HFFc6 (cell line): ENCODE results near the gene MYL6B. TPM values are rescaled to one million over a fixed set of nuclear protein-coding genes. Genes with fewer than 3 reads are reported as not detected.

Source experiments
- DNase-seq: peaks from one replicate; pipeline ENCODE4 v3.0.0-alpha.2; 2018
- H3K27ac Mint-ChIP-seq: 2 replicates; pipeline ENCODE4 v1.8.0; 2020; ENCODE audit warnings: mild to moderate bottlenecking, mixed read lengths
- H3K27me3 Mint-ChIP-seq: 2 replicates; pipeline ENCODE4 v1.8.0; 2021; ENCODE audit warnings: mild to moderate bottlenecking, moderate library complexity, mixed read lengths; ENCODE audit not compliant: insufficient read depth
- H3K36me3 Mint-ChIP-seq: 2 replicates; pipeline ENCODE4 v1.8.0; 2021; ENCODE audit warnings: low read depth, mixed read lengths
- H3K4me1 Mint-ChIP-seq: 2 replicates; pipeline ENCODE4 v1.8.0; 2020; ENCODE audit warnings: low read depth, mixed read lengths
- H3K4me3 Mint-ChIP-seq: 2 replicates; pipeline ENCODE4 v1.8.0; 2020; ENCODE audit warnings: mild to moderate bottlenecking, moderate library complexity, mixed read lengths
- H3K9me3 Mint-ChIP-seq: 2 replicates; pipeline ENCODE4 v1.8.0; 2020; ENCODE audit warnings: mild to moderate bottlenecking, mixed read lengths
- total RNA-seq, 6 experiments: library from RNA; stranded (reverse); fragmentation: NEBNext Ultra II Directional; extraction: Animal tissue kit (Norgen Biotek cat#: 25700); gene quantifications; 2 replicates in 1 of 6; 3 replicates in 5 of 6; pipeline ENCODE4 v1.2.3, GENCODE V29; 2021
- TF ChIP-seq, protein P1 (sequence below): fragments of 200-600 bp; sonication (generic); IDR thresholded peaks from 2 replicates; pipeline ENCODE4 v1.5.0; 2021; ENCODE audit warnings: antibody characterized with exemption, mild to moderate bottlenecking

MYL6B gene
- total RNA-seq, 6 experiments from 2014 or later = 84.5 to 119 (median 108) TPM

DNA sequence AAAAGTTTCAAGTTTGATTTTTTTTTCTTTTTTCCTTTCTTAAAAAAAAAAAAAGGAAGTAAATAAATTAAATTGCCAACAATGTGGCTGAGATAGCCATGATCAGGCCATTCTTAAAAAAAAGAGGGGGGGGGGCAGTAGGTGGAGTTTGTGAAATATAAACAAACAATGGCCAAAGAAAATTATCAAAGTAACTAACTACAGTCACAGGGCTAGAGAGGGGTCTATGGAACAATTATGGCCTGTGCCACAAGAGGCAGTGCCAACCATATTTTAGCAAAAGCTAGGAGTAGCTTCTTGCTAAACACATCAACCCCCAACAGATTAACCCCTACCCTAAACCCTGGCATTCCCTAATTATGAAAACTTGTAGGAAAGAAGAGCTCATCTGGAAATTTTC is 53.1 kb downstream of the MYL6B start:
- TF ChIP-seq, protein P1, sequence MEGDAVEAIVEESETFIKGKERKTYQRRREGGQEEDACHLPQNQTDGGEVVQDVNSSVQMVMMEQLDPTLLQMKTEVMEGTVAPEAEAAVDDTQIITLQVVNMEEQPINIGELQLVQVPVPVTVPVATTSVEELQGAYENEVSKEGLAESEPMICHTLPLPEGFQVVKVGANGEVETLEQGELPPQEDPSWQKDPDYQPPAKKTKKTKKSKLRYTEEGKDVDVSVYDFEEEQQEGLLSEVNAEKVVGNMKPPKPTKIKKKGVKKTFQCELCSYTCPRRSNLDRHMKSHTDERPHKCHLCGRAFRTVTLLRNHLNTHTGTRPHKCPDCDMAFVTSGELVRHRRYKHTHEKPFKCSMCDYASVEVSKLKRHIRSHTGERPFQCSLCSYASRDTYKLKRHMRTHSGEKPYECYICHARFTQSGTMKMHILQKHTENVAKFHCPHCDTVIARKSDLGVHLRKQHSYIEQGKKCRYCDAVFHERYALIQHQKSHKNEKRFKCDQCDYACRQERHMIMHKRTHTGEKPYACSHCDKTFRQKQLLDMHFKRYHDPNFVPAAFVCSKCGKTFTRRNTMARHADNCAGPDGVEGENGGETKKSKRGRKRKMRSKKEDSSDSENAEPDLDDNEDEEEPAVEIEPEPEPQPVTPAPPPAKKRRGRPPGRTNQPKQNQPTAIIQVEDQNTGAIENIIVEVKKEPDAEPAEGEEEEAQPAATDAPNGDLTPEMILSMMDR = 0 out of 2 replicates have a peak, but pooled peaks have one; percentile 14
- peaks cover 4% of the 10 kb centered on the region for H3K27me3 Mint-ChIP-seq
- H3K9me3 Mint-ChIP-seq = no peaks in the 10 kb centered on the region
- H3K4me1 Mint-ChIP-seq = peaks cover 31% of the 10 kb centered on the region
- peak overlapping the region; percentile 29; the same call in 1 of the 2 replicates for H3K27ac Mint-ChIP-seq
- H3K36me3 Mint-ChIP-seq = peaks cover 41% of the 10 kb centered on the region
- no peak for DNase-seq
- no peak overlapping the region for H3K4me3 Mint-ChIP-seq

DNA sequence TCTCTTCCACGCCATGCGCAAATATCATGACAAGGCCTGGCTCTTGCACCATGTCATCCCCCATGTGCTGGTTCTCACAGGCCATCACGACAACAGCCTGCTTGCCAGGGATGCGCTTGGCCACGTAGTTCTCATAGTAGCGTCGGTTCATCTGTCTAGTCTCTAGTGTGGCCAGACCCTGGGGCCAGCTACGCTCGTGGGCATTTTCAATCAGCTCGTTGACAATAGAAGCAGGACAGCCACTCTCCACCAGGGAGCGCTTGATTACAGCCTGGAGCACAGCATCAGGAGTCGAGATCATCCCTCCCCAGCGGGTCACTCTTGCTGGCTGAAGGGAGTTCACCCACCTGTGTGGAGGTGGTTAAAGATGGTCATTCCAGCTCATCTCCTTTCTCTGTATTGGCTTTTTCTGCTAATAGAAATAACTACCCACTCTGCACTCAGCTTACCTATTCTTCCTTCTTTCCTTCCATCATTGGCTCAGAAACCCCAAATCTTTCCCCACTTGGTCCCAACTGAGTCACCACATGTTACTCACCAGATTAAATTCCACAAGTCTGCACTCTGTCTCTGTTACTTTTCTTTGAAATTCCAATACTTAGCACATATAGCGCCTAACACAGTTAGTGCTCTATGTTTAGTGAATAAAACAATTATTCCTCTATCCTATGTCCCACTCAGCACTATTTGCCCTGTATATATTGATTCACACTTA is 54.2 kb downstream of the MYL6B start:
- TF ChIP-seq, protein P1 = peak; percentile 77
- Mint-ChIP-seq H3K9me3 (no peaks in the 10 kb centered on the region), H3K36me3 (peaks cover 46% of the 10 kb centered on the region), H3K4me1 (peaks cover 31% of the 10 kb centered on the region), H3K27ac (peak overlapping the region; percentile 50), H3K4me3 (no peak overlapping the region), H3K27me3 (peaks cover 4% of the 10 kb centered on the region)
- peak; percentile 39 for DNase-seq

Other genes starting within 250 kb of the MYL6B start
- 10 to 100 TPM; 25.0 to 32.3 (median 28.3) TPM for gene PYM1, start 224.7 kb upstream of the MYL6B start, total RNA-seq
- 10 to 100 TPM; 67.1 to 87.4 (median 79.6) TPM for gene DGKA, start 221.4 kb upstream of the MYL6B start, total RNA-seq
- 1 to 10 TPM in 1 of 6 experiments, under 1 TPM in 5; 0.47 to 1.3 (median 0.59) TPM for gene PMEL, start 186.5 kb upstream of the MYL6B start, total RNA-seq
- gene CDK2, start 185.8 kb upstream of the MYL6B start, total RNA-seq = 10 to 100 TPM; 27.1 to 61.0 (median 53.9) TPM
- gene RAB5B, start 178.5 kb upstream of the MYL6B start, total RNA-seq = 100 to 1,000 TPM in 2 of 6 experiments, 10 to 100 TPM in 4; 90.2 to 107 (median 96.5) TPM
- 10 to 100 TPM; 15.2 to 19.4 (median 17.0) TPM for gene SUOX, start 155.3 kb upstream of the MYL6B start, total RNA-seq
- gene IKZF4, start 131.5 kb upstream of the MYL6B start, total RNA-seq = 1 to 10 TPM; 5.2 to 7.2 (median 5.9) TPM
- 100 to 1,000 TPM in 1 of 6 experiments, 10 to 100 TPM in 5; 40.7 to 151 (median 52.1) TPM for gene RPS26, start 110.7 kb upstream of the MYL6B start, total RNA-seq
- 1 to 10 TPM; 1.0 to 2.5 (median 1.8) TPM for gene ERBB3, start 72.4 kb upstream of the MYL6B start, total RNA-seq
- 100 to 1,000 TPM; 144 to 190 (median 177) TPM for gene PA2G4, start 48.0 kb upstream of the MYL6B start, total RNA-seq
- 1,000 to 10,000 TPM; 2,722 to 3,464 (median 3,292) TPM for gene RPL41, start 36.0 kb upstream of the MYL6B start, total RNA-seq
- 1 to 10 TPM; 3.3 to 4.7 (median 3.8) TPM for gene ZC3H10, start 34.3 kb upstream of the MYL6B start, total RNA-seq
- 100 to 1,000 TPM; 136 to 174 (median 151) TPM for gene ESYT1, start 24.3 kb upstream of the MYL6B start, total RNA-seq
- gene MYL6, start 5.8 kb downstream of the MYL6B start, total RNA-seq = 1,000 to 10,000 TPM; 2,668 to 3,384 (median 3,141) TPM
- gene SMARCC2, start 36.9 kb downstream of the MYL6B start, total RNA-seq = 10 to 100 TPM; 72.1 to 99.8 (median 87.1) TPM
- gene RNF41, start 69.3 kb downstream of the MYL6B start, total RNA-seq = 100 to 1,000 TPM in 1 of 6 experiments, 10 to 100 TPM in 5; 65.9 to 103 (median 71.2) TPM
- 10 to 100 TPM; 46.8 to 53.6 (median 49.4) TPM for gene NABP2, start 71.8 kb downstream of the MYL6B start, total RNA-seq
- gene SLC39A5, start 77.5 kb downstream of the MYL6B start, total RNA-seq = under 1 TPM in 1 of 6 experiments, not detected in 5; 0.10 TPM
- gene ANKRD52, start 105.8 kb downstream of the MYL6B start, total RNA-seq = 10 to 100 TPM; 57.9 to 87.8 (median 68.6) TPM
- 10 to 100 TPM in 1 of 6 experiments, 1 to 10 TPM in 5; 6.4 to 10.7 (median 8.2) TPM for gene COQ10A, start 114.4 kb downstream of the MYL6B start, total RNA-seq
- gene CS, start 147.7 kb downstream of the MYL6B start, total RNA-seq = 100 to 1,000 TPM; 196 to 247 (median 232) TPM
- gene CNPY2, start 163.4 kb downstream of the MYL6B start, total RNA-seq = 100 to 1,000 TPM; 177 to 275 (median 188) TPM
- gene PAN2, start 181.4 kb downstream of the MYL6B start, total RNA-seq = 10 to 100 TPM in 5 of 6 experiments, 1 to 10 TPM in 1; 9.0 to 16.7 (median 14.6) TPM
- under 1 TPM in 1 of 6 experiments, not detected in 5; 0.38 TPM for gene IL23A, start 186.3 kb downstream of the MYL6B start, total RNA-seq
- gene STAT2, start 207.5 kb downstream of the MYL6B start, total RNA-seq = 100 to 1,000 TPM in 2 of 6 experiments, 10 to 100 TPM in 4; 78.6 to 105 (median 95.2) TPM
- gene APOF, start 210.3 kb downstream of the MYL6B start, total RNA-seq = not detected